Epithelial cell of esophagus (primary cell): ENCODE data around the gene INSIG2.
A peak's percentile ranks its signal among the peaks of the same experiment; 100 is the strongest.

Experiments used
- DNase-seq: peaks from one replicate; pipeline ENCODE4 v3.0.0; 2010; ENCODE audit warnings: low read depth
- H3K4me3 ChIP-seq: 2 replicates; pipeline ENCODE4 v1.5.1; 2011; ENCODE audit warnings: mild to moderate bottlenecking, low read length, control low read depth
- CTCF ChIP-seq: IDR thresholded peaks from 2 replicates; pipeline ENCODE4 v1.5.1; 2011; ENCODE audit warnings: low read depth, mild to moderate bottlenecking, low read length, control low read depth, inconsistent platforms; ENCODE audit not compliant: insufficient read depth; ENCODE audit errors: missing control alignments

The INSIG2 gene

GRCh38 chr2:118120401-118120780 lies 32.1 kb downstream of the INSIG2 start:
- no peak for TF ChIP-seq CTCF

GRCh38 chr2:118121101-118121500 lies 32.8 kb downstream of the INSIG2 start:
- no peak overlapping the region for H3K4me3 ChIP-seq
- DNase-seq: no peak
- no peak for TF ChIP-seq CTCF

More at GRCh38 chr2:118120401-118120780, 32.1 kb downstream of the INSIG2 start:
- no peak overlapping the region for H3K4me3 ChIP-seq
- no peak for DNase-seq

- no peak for TF ChIP-seq CTCF
- peak; percentile 78 for DNase-seq
- H3K4me3 ChIP-seq: no peak overlapping the region
Observed at GRCh38 chr2:118121986-118122524, 33.8 kb downstream of the INSIG2 start.

- DNase-seq: no peak
- no peak for TF ChIP-seq CTCF
- no peak overlapping the region for H3K4me3 ChIP-seq
Observed at GRCh38 chr2:118122594-118123281, 34.5 kb downstream of the INSIG2 start.

- no peak overlapping the region for H3K4me3 ChIP-seq
- no peak for TF ChIP-seq CTCF
- DNase-seq: peak; percentile 97
Observed at GRCh38 chr2:118123561-118124232, 35.4 kb downstream of the INSIG2 start.

GRCh38 chr2:118124288-118124891 lies 36.1 kb downstream of the INSIG2 start:
- H3K4me3 ChIP-seq: no peak overlapping the region
- TF ChIP-seq CTCF: no peak
- DNase-seq: no peak

- TF ChIP-seq CTCF: no peak
- no peak overlapping the region for H3K4me3 ChIP-seq
- no peak for DNase-seq
Observed at GRCh38 chr2:118127250-118127649, 39.0 kb downstream of the INSIG2 start.
